Measurements from ENCODE around the gene THAP4. TPM values are rescaled to one million over a fixed set of nuclear protein-coding genes. Genes with fewer than 3 reads are reported as not detected.

THAP4 gene
- total and polyA plus RNA-seq, 2 of the 13 experiments (the other 11 are each of a cell fraction or from before 2014, with no cell fraction given) = 59.7 to 75.7 TPM

GRCh38 chr2:241639385-241639784 lies 2.4 kb upstream of the THAP4 start:
- Histone ChIP-seq H3K27me3 (ENCODE audit: control insufficient read depth in 1 of 2, insufficient read depth in 2 of 2, low read length in 2 of 2) (no peaks in the 10 kb centered on the region; a peak in 1 of 5 replicates), H3K36me3 (replicated peaks in 1 of 2; ENCODE audit: control insufficient read depth in 1 of 2, insufficient read depth in 2 of 2, low read length in 2 of 2) (peaks cover 5 to 18% of the 10 kb centered on the region in 2 experiments), H2AFZ (ENCODE audit: low read length) (no peak overlapping the region), H3K9me3 (ENCODE audit: low read length) (no peaks in the 10 kb centered on the region), H3K79me2 (ENCODE audit: insufficient read depth, low read length) (peaks cover 87% of the 10 kb centered on the region), H4K20me1 (ENCODE audit: insufficient read depth, low read length) (peaks cover 41% of the 10 kb centered on the region), H3K4me3 (replicated peaks in 1 of 3; ENCODE audit: insufficient read depth in 1 of 3, low read depth in 2 of 3, low read length in 3 of 3) (peak overlapping the region; percentile 95 to 100 (median 99); a peak in 5 of 6 replicates), H3K4me1 (ENCODE audit: insufficient read depth, low read length) (peaks cover 69% of the 10 kb centered on the region), H3K27ac (ENCODE audit: extremely low read length, insufficient read depth, low read length) (peak overlapping the region; percentile 1), H3K9ac (ENCODE audit: insufficient read depth, low read depth, low read length) (0 out of 2 replicates have a peak overlapping the region, but pooled peaks have one; percentile 100), H3K4me2 (ENCODE audit: low read depth, low read length) (peak overlapping the region; percentile 86)
- no peak for FAIRE-seq
- ChIA-PET POLR2A (no interaction called here), CTCF (ENCODE audit: low intra/inter-chr PET ratio, low total read pairs) (no interaction called here)
- 79% methylated on average over 7 of the region's 7 CpGs for WGBS (ENCODE audit: low lambda C conversion rate)
- ATAC-seq = no peak
- intact Hi-C loops (cut with micrococcal nuclease; ENCODE audit: unreplicated experiment) = no loop called here
- in situ Hi-C loops (cut with HindIII; ENCODE audit: extremely low pct_ligation_motif_present, low pct_unique_long_range_greater_than_20kb) = loop anchor here (25.0 kb wide), 1 partner anchor 777 kb away; the partner anchor contains the start of gene AGXT
- no peak for DNase-seq (ENCODE audit: low spot score)
- no TSS peak for BruUV-seq (replicated peaks)
- TF ChIP-seq SMAD3 (CRISPR knock-in tag; IDR thresholded peaks at IDR 0.05) (no peak), ZNF687 (CRISPR knock-in tag; IDR thresholded peaks at IDR 0.05) (peak; percentile 24; the same call in 1 of the 2 replicates), ZSCAN21 (CRISPR knock-in tag; IDR thresholded peaks at IDR 0.05; ENCODE audit: borderline replicate concordance) (no peak), ZNF773 (CRISPR knock-in tag; IDR thresholded peaks at IDR 0.05; ENCODE audit: borderline replicate concordance) (no peak), MZF1 (CRISPR knock-in tag; IDR thresholded peaks at IDR 0.05; ENCODE audit: borderline replicate concordance) (0 out of 2 replicates have a peak, but pooled peaks have one; percentile 7)
